Panc1 (cell line): Measurements from ENCODE around the gene NDRG3. TPM values are rescaled to one million over a fixed set of nuclear protein-coding genes. Genes with fewer than 3 reads are reported as not detected.
A peak's percentile ranks its signal among the peaks of the same experiment; 100 is the strongest.

ENCODE experiments used
- ATAC-seq: fragments of 200-7000 bp; cut with Tn5 transposase; 2 replicates; pipeline ENCODE4 v1.9.1; 2020; ENCODE audit warnings: mild to moderate bottlenecking, moderate library complexity
- BruUV-seq: library from RNA; stranded (reverse); fragments of 400-500 nt; replicated peaks from 2 replicates; lab custom pipeline; 2021; lab: Mats Ljungman, UMichigan
- CTCF ChIA-PET: fragments of 300-600 bp; sonication (Branson Sonifier 250); formaldehyde crosslinking; loops from one replicate; lab custom pipeline; 2022; ENCODE audit warnings: antibody characterized with exemption; lab: Charles Lee
- POLR2A ChIA-PET: fragments of 300-600 bp; sonication (Branson Sonifier 250); formaldehyde crosslinking; loops from one replicate; lab custom pipeline; 2022; ENCODE audit warnings: antibody characterized with exemption; lab: Charles Lee
- DNase-seq: peaks from one replicate; pipeline ENCODE4 v3.0.0-alpha.2; 2010; ENCODE audit warnings: low read depth, low spot score
- H3K27ac ChIP-seq: 2 replicates; pipeline ENCODE4 v1.5.1; 2011; ENCODE audit warnings: mild to moderate bottlenecking, low read length, inconsistent platforms
- H3K27me3 ChIP-seq: fragments of 200-500 bp; sonication (Bioruptor generic); 2 replicates; pipeline ENCODE4 v1.6.0; 2014; ENCODE audit warnings: low read length, inconsistent platforms; ENCODE audit not compliant: control insufficient read depth, insufficient read depth
- H3K36me3 ChIP-seq: fragments of 200-500 bp; sonication (Bioruptor generic); 2 replicates; pipeline ENCODE4 v1.5.1; 2014; ENCODE audit warnings: inconsistent platforms, mild to moderate bottlenecking, low read length, moderate library complexity; ENCODE audit not compliant: control insufficient read depth, insufficient read depth
- H3K4me1 ChIP-seq: 2 replicates; pipeline ENCODE4 v1.5.1; 2011; ENCODE audit warnings: inconsistent platforms, mild to moderate bottlenecking, low read length, moderate library complexity; ENCODE audit not compliant: control insufficient read depth, insufficient read depth
- H3K4me3 ChIP-seq, 2 experiments: 2 replicates each; pipeline ENCODE4 v1.5.1; 2011 to 2012; ENCODE audit warnings: low read depth in 2 of 2, low read length in 2 of 2, mild to moderate bottlenecking in 2 of 2, inconsistent platforms in 1 of 2, moderate library complexity in 1 of 2
- H3K9me3 ChIP-seq: fragments of 200-500 bp; sonication (Bioruptor generic); 2 replicates; pipeline ENCODE4 v1.5.1; 2014; ENCODE audit warnings: low read depth, mild to moderate bottlenecking, inconsistent platforms, low read length, moderate library complexity; ENCODE audit not compliant: control insufficient read depth, insufficient read depth
- POLR2AphosphoS5 ChIP-seq: IDR thresholded peaks from 2 replicates; pipeline ENCODE4 v1.6.1; 2012; ENCODE audit warnings: mild to moderate bottlenecking, low read depth, low read length, moderate library complexity
- SIN3A ChIP-seq: IDR thresholded peaks from 2 replicates; pipeline ENCODE4 v1.6.1; 2012; ENCODE audit warnings: low read depth, mild to moderate bottlenecking, low read length, moderate library complexity, borderline replicate concordance; ENCODE audit not compliant: insufficient read depth
- TCF7L2 ChIP-seq: IDR thresholded peaks from 2 replicates; pipeline ENCODE4 v1.6.1; 2011; ENCODE audit warnings: mild to moderate bottlenecking, low read depth, low read length, inconsistent platforms
- in situ Hi-C: cut with HindIII; loops from 2 replicates; pipeline ENCODE4 v1.10.0; 2016; ENCODE audit warnings: low sequenced_read_pairs, low pct_unique_long_range_greater_than_20kb
- intact Hi-C: fragments of 100-400 bp; cut with micrococcal nuclease; formaldehyde crosslinking; loops from one replicate; pipeline ENCODE4 v1.10.0; 2022; ENCODE audit not compliant: unreplicated experiment
- total RNA-seq: library from RNA; stranded (reverse); gene quantifications from one replicate; pipeline ENCODE4 v1.2.1, GENCODE V29; 2021; ENCODE audit not compliant: unreplicated experiment
- TF ChIP-seq, protein P1 (sequence below): fragments of 450-650 bp; IDR thresholded peaks from 2 replicates; pipeline ENCODE4 v1.5.1; 2017; ENCODE audit warnings: mild to moderate bottlenecking
- TF ChIP-seq, protein P2 (sequence below), 2 experiments: IDR thresholded peaks; 2 replicates each; pipeline ENCODE4 v1.6.1; 2011 to 2012; ENCODE audit warnings: low read depth in 2 of 2, control low read depth in 1 of 2, low read length in 1 of 2, mild to moderate bottlenecking in 1 of 2, moderate library complexity in 1 of 2; ENCODE audit not compliant: insufficient read depth in 1 of 2

Gene NDRG3
- total RNA-seq, 1 experiment from 2014 or later = 36.0 TPM

DNA sequence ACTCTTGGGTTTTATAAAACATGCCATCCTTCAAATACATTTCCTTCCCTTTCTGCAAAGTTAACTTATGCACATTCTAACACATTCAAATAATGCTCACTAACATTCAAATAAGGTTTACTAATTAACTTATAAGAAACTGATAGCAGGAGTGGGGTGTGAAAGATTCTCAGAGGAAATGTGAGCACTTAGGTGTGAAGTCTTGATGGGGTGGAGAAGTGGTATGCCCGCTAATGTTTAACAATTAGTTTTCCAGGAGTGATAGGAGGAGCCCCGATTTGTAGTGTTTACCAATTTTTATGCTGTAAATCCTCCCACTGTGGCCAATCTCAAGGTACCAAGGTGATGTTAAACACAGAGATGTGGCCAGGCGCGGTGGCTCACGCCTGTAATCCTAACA lies 46.0 kb upstream of the NDRG3 start:
- no TSS peak for BruUV-seq
- H3K4me3 ChIP-seq = no peak overlapping the region
- H3K27ac ChIP-seq = no peak overlapping the region
- POLR2A ChIA-PET = no interaction called here
- no peaks in the 10 kb centered on the region for H3K4me1 ChIP-seq
- H3K36me3 ChIP-seq = peaks cover 13% of the 10 kb centered on the region
- in situ Hi-C loops (no loop called here), intact Hi-C loops (no loop called here)
- no peaks in the 10 kb centered on the region for H3K9me3 ChIP-seq
- ATAC-seq (no peak), DNase-seq (no peak)
- no peaks in the 10 kb centered on the region for H3K27me3 ChIP-seq
- TF ChIP-seq SIN3A (no peak), TCF7L2 (no peak), POLR2AphosphoS5 (no peak)
- TF ChIP-seq, protein P1, sequence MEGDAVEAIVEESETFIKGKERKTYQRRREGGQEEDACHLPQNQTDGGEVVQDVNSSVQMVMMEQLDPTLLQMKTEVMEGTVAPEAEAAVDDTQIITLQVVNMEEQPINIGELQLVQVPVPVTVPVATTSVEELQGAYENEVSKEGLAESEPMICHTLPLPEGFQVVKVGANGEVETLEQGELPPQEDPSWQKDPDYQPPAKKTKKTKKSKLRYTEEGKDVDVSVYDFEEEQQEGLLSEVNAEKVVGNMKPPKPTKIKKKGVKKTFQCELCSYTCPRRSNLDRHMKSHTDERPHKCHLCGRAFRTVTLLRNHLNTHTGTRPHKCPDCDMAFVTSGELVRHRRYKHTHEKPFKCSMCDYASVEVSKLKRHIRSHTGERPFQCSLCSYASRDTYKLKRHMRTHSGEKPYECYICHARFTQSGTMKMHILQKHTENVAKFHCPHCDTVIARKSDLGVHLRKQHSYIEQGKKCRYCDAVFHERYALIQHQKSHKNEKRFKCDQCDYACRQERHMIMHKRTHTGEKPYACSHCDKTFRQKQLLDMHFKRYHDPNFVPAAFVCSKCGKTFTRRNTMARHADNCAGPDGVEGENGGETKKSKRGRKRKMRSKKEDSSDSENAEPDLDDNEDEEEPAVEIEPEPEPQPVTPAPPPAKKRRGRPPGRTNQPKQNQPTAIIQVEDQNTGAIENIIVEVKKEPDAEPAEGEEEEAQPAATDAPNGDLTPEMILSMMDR = no peak
- TF ChIP-seq, protein P2, sequence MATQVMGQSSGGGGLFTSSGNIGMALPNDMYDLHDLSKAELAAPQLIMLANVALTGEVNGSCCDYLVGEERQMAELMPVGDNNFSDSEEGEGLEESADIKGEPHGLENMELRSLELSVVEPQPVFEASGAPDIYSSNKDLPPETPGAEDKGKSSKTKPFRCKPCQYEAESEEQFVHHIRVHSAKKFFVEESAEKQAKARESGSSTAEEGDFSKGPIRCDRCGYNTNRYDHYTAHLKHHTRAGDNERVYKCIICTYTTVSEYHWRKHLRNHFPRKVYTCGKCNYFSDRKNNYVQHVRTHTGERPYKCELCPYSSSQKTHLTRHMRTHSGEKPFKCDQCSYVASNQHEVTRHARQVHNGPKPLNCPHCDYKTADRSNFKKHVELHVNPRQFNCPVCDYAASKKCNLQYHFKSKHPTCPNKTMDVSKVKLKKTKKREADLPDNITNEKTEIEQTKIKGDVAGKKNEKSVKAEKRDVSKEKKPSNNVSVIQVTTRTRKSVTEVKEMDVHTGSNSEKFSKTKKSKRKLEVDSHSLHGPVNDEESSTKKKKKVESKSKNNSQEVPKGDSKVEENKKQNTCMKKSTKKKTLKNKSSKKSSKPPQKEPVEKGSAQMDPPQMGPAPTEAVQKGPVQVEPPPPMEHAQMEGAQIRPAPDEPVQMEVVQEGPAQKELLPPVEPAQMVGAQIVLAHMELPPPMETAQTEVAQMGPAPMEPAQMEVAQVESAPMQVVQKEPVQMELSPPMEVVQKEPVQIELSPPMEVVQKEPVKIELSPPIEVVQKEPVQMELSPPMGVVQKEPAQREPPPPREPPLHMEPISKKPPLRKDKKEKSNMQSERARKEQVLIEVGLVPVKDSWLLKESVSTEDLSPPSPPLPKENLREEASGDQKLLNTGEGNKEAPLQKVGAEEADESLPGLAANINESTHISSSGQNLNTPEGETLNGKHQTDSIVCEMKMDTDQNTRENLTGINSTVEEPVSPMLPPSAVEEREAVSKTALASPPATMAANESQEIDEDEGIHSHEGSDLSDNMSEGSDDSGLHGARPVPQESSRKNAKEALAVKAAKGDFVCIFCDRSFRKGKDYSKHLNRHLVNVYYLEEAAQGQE (IDR thresholded peaks at IDR 0.05; ENCODE audit: insufficient read depth in 1 of 2, low read depth in 2 of 2, low read length in 1 of 2) = no peak
- CTCF ChIA-PET = interaction anchor here (0.5 to 1.0 kb wide), 2 partner anchors 32 to 95 kb away, joined by 3 to 5 read pairs; no protein-coding TSS in a partner anchor

DNA sequence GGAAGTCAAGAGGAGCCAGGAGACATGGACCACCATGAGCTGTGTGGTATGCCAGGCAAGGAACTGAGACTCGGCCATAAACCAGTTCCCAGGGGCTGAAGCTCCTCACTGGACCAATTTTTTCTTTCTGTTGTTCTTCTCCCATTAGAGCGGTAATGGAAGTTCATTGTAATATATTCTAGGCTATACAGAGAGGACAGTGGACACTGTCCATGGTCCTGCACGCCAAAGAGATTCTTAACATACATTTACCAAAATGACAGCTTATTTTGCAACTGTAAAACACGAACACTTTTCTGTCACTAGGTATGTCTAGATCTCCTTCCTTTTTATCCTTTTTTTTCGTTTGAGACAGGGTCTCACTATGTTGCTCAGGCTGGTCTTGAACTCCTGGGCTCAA lies 40.8 kb upstream of the NDRG3 start:
- POLR2A ChIA-PET = interaction anchor here (0.5 kb wide), 1 partner anchor 54 kb away, joined by 7 read pairs; no protein-coding TSS in a partner anchor
- in situ Hi-C loops = no loop called here

More for the DNA sequence above, 40.8 kb upstream of the NDRG3 start:
- Histone ChIP-seq H3K27ac (no peak overlapping the region), H3K4me1 (no peaks in the 10 kb centered on the region), H3K9me3 (no peaks in the 10 kb centered on the region), H3K4me3 (no peak overlapping the region), H3K36me3 (peaks cover 7% of the 10 kb centered on the region; the same call in 1 of the 2 replicates), H3K27me3 (no peaks in the 10 kb centered on the region)
- ATAC-seq (no peak), DNase-seq (no peak)
- intact Hi-C loops = no loop called here
- TF ChIP-seq SIN3A = no peak
- TF ChIP-seq, protein P2 (IDR thresholded peaks at IDR 0.05; ENCODE audit: insufficient read depth in 1 of 2, low read depth in 2 of 2, low read length in 1 of 2) = peak; percentile 75 to 86
- CTCF ChIA-PET = no interaction called here
- no TSS peak for BruUV-seq
